Measurements from ENCODE around the gene MRAS.
"Not testable (repeated sequence)": the region's sequence is repeated elsewhere in the genome, so short reads cannot be mapped to it uniquely, and the experiment has no call there.

The MRAS gene

GRCh38 chr3:138394156-138394555 is 45.8 kb downstream of the MRAS start:
- DNase-seq, result no peak

- DNase-seq, result no peak
These were observed 46.3 kb downstream of the MRAS start for GRCh38 chr3:138394686-138395085.

DNA sequence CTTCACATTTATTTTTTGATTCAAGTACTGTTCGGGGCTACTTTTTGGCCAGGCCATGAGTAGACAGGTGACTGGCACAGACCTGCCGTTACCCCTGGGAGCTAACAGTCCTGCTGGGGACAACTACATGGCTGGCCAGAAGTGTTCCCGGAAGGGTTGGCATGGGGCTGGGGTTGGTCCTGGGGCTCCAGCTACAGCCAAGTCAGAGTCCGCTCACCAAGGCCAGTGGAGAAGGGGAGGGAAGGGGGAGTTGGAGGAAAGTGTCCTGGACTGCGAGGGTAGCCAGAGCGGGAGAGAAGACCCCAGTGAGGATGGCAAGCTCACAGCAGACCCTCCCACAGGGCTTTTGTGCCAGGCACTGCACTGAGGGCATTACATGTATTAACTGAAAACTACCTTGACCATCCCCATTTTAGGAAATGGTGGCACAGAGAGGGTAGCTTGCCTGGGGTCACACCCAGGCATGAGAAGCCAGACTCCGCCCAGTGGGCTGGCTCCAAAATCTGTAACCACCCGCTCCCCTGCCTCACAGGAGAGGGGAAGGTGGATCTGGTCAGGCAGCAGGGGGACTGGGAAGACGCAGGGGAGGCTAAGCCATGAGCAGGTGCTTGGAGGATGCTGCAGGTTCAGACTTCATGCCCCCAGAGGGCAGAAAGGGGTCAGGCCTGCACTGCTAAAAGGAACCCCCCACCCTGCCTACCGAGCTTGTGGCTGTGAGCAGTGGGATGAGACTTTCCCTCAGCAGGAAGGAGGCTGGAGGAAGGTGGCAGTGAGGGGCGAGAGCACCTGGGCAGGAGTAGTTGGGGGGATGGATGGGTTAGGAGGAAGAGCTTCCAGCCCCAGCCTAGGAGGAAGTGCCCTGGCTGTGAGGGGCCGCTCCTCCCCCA is 47.7 kb downstream of the MRAS start:
- no peak for DNase-seq

DNA sequence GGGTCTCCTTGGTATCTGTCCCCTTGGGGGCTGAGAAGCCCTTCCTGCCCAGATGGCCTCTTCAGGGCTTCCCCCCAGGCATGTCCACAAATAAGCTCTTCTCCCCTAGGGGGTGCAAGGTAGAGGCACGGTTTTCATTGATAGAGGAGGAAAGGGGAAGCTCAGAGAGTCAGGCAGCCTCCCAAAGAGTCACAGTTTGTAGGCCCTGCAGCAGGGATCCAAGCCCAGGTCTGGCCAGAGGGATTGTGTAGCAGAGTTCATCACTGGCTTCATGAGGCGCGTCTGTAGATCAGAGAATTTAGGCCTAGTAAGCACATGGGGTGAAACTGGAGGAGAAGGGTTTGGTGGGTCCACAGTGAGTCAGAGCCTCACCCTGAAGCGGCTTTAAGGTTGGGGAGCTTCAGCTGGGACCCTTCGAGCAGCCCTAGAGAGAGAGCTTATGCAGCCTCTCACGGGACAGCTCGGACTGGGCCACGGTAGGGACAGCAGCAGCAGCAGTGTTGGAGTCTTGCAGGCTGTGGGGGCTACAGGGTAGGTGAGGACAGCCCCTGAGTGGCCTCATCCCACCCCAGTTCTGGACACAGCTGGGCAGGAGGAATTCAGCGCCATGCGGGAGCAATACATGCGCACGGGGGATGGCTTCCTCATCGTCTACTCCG is 48.5 kb downstream of the MRAS start:
- DNase-seq, result no peak

- no peak for DNase-seq
These were observed 49.6 kb downstream of the MRAS start for GRCh38 chr3:138397983-138398382.

DNA sequence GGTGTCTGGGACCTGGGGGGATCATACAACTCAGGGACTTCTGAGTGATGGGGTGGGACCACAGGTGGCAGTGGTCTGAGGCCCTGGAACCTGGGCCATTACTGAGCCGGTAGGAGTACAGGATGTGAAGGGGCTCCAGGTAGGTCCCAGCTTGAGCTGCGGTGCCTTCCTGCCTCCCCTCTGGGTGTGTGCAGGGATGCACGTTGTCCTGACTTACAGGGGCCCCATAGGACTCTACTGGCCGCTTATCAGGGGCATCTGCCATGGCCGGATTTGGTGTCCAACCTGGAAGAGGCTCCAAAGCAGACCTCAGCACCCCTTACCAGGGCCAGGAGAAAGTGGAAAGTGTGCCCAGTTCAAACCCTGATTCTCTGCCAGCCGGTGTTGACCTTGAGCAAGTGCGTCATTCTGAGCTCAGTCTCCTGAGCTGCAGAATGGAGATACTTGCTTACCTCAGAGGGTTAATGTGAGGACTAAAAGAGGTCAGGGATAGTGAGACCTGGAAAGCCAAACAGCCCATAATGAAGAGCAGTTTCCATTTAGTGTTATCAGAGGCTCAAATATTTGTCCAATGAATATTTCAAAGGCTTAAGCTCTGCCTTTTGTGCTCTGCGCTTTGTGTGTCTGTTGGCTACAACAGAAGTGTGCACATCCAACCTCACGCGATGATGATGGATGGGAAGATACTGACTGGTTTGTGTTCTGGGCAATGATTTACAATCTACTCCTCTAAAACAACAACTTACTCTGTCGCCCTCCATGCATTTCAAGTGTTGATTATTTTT is 50.6 kb downstream of the MRAS start:
- DNase-seq, result no peak

DNA sequence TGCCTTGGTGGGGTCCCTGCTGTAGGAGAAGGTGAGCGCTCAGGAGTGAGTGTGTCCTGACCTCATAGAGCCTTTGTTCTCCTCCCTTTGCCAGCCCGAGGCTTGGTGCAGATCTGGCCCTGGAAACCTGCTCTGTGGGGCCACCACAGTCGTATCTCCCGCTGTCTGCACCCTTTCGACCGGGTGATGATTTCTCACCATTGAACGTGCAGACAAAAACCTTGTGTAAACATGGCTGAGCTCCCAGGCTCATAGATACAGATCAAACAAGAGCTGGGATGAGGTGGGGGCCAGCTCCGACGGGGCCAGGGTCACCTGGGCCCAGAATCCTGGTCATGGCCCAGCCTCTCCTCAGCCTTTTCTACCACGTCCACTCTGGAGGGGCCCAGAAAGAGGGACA is 51.4 kb downstream of the MRAS start:
- DNase-seq, result no peak

GRCh38 chr3:138400651-138401070 is 52.3 kb downstream of the MRAS start:
- no peak for DNase-seq

GRCh38 chr3:138401834-138402233 is 53.5 kb downstream of the MRAS start:
- no peak for DNase-seq

GRCh38 chr3:138404121-138404520 is 55.7 kb downstream of the MRAS start:
- no peak for DNase-seq

GRCh38 chr3:138405001-138405400 is 56.6 kb downstream of the MRAS start:
- DNase-seq, result no peak

GRCh38 chr3:138405486-138405885 is 57.1 kb downstream of the MRAS start:
- DNase-seq, result no peak

DNA sequence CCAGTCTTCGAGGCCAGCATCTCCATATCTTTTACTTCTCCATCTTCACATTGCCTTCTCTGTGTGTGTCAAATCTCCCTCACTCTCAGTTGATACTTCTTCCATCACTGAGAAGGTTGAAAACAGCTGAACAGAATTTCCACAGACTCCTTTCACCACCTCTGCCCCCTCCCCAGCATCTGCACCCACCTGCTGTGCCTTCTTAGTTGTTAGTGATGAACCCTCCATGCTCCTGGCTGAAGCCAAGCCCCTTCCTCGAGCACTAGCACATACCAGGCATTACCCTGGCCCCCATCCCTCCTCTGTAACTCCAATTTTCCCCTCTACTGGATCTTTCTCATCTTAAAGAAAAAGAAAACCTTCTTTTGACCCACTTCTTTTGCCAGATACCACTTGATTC is 58.2 kb downstream of the MRAS start:
- DNase-seq, result no peak

GRCh38 chr3:138407236-138407907 is 59.0 kb downstream of the MRAS start:
- no peak for DNase-seq

DNA sequence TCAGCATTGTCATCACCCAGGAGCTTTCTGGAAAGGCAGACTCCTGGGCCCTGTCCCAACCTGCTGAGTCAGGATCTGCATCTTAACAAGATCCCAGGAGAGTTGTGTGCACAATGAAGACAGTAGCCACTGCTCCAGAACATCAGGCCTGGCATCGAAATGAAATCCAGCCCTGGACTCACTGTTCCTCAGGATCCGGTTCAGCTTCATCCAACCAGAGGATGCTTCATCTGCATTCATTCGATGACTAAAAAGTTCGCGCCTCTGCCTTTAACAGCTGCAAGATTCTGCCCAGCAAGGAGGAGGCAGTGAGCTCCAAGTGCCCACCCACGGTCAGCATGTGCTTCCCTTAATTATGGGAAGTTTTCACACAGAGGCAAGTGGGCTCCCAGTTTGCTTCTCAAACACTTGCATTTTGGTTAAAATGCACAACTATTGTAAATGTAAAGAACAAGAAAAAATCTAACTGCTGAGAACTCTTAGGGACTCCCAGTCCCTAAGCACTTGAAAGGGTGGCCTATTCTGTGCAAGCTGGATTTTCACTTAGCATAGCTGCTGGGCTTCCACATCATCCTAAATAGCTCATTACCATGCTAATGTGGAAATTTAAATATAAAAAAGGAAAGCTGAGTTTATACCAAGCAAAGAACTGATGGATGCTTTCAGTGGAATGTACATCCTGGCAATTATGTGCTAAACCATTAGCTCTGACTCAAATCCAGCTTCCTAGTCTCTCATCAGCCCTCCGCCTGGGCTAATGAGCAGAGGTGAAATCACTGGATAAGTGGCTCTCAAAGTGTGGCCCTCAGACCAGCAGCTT is 60.6 kb downstream of the MRAS start:
- peak; percentile 50 for DNase-seq

GRCh38 chr3:138412821-138413551 is 64.6 kb downstream of the MRAS start:
- peak; percentile 68 for DNase-seq

DNA sequence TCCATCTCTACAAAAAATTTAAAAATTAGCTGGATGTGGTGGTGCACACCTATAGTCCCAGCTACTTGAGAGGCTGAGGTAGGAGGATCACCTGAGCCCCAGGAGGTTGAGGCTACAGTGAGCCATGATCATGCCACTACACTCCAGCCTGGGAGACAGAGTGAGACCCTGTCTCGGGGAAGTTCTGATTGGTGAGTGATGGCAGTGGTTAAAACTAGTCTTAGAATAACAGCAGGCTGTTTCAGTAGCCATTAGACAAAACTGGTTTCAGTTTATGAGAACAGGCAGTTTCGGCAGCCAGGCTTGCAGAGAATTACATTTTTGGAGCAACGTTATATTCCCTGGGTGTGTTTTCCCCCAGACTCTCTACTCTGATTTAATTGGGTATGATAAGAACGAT is 67.9 kb downstream of the MRAS start:
- DNase-seq, result not testable (repeated sequence)

DNA sequence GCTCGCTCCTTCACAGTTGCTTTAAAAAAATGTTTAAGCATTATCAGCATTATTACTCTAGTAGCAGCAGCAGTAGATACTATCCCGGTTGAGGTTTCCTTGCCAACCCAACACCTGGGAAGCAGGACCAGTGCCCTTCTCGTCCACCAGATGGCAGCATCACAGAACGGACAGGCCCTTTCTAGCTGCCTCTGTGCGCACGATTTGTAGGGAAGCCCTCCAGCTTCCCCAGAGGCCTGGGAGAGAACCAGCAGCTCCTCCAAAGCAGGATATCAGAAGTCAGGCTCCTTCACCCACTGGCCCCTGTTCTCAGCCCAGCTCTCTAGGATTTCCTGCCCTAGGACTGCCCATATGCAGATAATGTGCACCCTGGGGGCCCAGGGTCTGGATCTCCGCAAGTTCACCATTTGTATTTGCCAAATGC is 69.2 kb downstream of the MRAS start:
- peak; percentile 79 for DNase-seq

- DNase-seq, result no peak
These were observed 70.3 kb downstream of the MRAS start for GRCh38 chr3:138418601-138419206.

DNA sequence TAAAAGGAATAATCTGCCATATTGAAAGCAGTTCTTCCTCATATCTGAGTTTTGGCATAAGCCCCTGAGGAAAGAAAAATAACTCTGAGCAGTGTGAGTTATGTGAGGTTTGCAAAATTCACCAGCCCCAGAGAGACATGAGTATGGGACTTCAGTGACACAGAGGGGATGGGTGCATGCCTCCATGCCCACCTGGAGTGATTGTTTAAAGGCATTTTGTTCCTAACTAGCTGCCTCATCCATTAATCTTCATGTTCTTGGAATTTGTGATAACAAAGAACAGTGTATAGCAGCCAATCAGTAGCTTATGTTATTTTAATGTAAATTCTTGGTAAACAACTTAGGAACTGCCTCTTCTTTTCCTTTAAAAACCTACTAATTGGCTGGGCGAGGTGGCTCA is 74.9 kb downstream of the MRAS start:
- DNase-seq, result no peak

DNA sequence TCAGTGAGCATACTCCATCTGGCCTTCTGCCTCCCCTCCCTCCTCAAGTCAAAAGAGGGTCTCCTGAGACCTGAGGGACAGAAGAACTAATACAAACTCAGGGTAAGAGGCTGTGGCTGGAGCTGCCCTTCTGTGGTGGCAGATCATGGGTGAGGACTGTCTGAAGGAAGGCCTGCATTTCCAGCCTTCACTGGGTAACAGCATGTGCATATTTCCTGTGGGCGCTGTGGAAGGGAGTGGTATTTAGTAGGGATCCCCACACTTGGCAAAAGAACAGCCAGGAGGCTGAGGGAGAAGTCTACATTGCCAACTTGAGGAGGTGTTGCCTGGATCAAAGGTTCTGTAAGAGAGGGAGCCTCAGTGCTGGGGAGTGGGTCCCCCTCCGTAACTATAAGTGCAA is 75.9 kb downstream of the MRAS start:
- DNase-seq, result no peak
